ENCODE data around the gene LASP1NB.

The LASP1NB gene

GRCh38 chr17:38925263-38925995 lies at the start of gene LASP1NB:
TSS of gene LASP1NB (plus strand) at chr17:38925614.
- intact Hi-C loops (cut with micrococcal nuclease; ENCODE audit: unreplicated experiment): no loop called here
- ChIA-PET CTCF (interaction anchor here (0.6 kb wide), 1 partner anchor 254 kb away, joined by 6 read pairs; no protein-coding TSS in a partner anchor), POLR2A (ENCODE audit: low non-redundant PET) (interaction anchor here (0.7 kb wide), 1 partner anchor 19 kb away, joined by 3 read pairs; no protein-coding TSS in a partner anchor)
- peaks cover 7% of the 10 kb centered on the region for H3K4me1 ChIP-seq (ENCODE audit: insufficient read depth, low read length, poor library complexity, severe bottlenecking)
- H3K27ac ChIP-seq (ENCODE audit: low read depth, low read length, poor library complexity, severe bottlenecking): no peak within 1 kb of the TSS
- H3K36me3 ChIP-seq (ENCODE audit: insufficient read depth, low read length, poor library complexity, severe bottlenecking): no peaks in the 10 kb centered on the region
- no peaks in the 10 kb centered on the region for H3K9me3 ChIP-seq (ENCODE audit: low read depth, low read length, poor library complexity, severe bottlenecking)
- no peak within 1 kb of the TSS for H3K4me3 ChIP-seq (ENCODE audit: low read depth, low read length, poor library complexity, severe bottlenecking)
- H3K27me3 ChIP-seq (replicated peaks; ENCODE audit: insufficient read depth, low read depth, low read length, poor library complexity): no peaks in the 10 kb centered on the region
- no TSS peak for BruUV-seq (replicated peaks)
- TF ChIP-seq, protein P1, sequence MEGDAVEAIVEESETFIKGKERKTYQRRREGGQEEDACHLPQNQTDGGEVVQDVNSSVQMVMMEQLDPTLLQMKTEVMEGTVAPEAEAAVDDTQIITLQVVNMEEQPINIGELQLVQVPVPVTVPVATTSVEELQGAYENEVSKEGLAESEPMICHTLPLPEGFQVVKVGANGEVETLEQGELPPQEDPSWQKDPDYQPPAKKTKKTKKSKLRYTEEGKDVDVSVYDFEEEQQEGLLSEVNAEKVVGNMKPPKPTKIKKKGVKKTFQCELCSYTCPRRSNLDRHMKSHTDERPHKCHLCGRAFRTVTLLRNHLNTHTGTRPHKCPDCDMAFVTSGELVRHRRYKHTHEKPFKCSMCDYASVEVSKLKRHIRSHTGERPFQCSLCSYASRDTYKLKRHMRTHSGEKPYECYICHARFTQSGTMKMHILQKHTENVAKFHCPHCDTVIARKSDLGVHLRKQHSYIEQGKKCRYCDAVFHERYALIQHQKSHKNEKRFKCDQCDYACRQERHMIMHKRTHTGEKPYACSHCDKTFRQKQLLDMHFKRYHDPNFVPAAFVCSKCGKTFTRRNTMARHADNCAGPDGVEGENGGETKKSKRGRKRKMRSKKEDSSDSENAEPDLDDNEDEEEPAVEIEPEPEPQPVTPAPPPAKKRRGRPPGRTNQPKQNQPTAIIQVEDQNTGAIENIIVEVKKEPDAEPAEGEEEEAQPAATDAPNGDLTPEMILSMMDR (conservative IDR thresholded peaks at IDR 0.05; ENCODE audit: low read depth, low read length): no peak
- TF ChIP-seq EZH2 (IDR thresholded peaks at IDR 0.05; ENCODE audit: borderline replicate concordance, low read depth, low read length, poor library complexity, severe bottlenecking): no peak
- DNase-seq (ENCODE audit: low spot score): no peak

GRCh38 chr17:38877130-38877851 lies 48.1 kb upstream of the LASP1NB start:
- H3K27ac ChIP-seq (ENCODE audit: low read depth, low read length, poor library complexity, severe bottlenecking): no peak overlapping the region
- H3K36me3 ChIP-seq (ENCODE audit: insufficient read depth, low read length, poor library complexity, severe bottlenecking): no peaks in the 10 kb centered on the region
- POLR2A ChIA-PET (ENCODE audit: low non-redundant PET): no interaction called here
- no peak overlapping the region for H3K4me3 ChIP-seq (ENCODE audit: low read depth, low read length, poor library complexity, severe bottlenecking)
- BruUV-seq (replicated peaks): no TSS peak
- intact Hi-C loops (cut with micrococcal nuclease; ENCODE audit: unreplicated experiment): no loop called here
- H3K27me3 ChIP-seq (replicated peaks; ENCODE audit: insufficient read depth, low read depth, low read length, poor library complexity): no peaks in the 10 kb centered on the region
- CTCF ChIA-PET: no interaction called here
- peak; percentile 53 for DNase-seq (ENCODE audit: low spot score)
- no peaks in the 10 kb centered on the region for H3K9me3 ChIP-seq (ENCODE audit: low read depth, low read length, poor library complexity, severe bottlenecking)
- peaks cover 54% of the 10 kb centered on the region for H3K4me1 ChIP-seq (ENCODE audit: insufficient read depth, low read length, poor library complexity, severe bottlenecking)
- no peak for TF ChIP-seq EZH2 (IDR thresholded peaks at IDR 0.05; ENCODE audit: borderline replicate concordance, low read depth, low read length, poor library complexity, severe bottlenecking)
- TF ChIP-seq, protein P1 (conservative IDR thresholded peaks at IDR 0.05; ENCODE audit: low read depth, low read length): no peak

DNA sequence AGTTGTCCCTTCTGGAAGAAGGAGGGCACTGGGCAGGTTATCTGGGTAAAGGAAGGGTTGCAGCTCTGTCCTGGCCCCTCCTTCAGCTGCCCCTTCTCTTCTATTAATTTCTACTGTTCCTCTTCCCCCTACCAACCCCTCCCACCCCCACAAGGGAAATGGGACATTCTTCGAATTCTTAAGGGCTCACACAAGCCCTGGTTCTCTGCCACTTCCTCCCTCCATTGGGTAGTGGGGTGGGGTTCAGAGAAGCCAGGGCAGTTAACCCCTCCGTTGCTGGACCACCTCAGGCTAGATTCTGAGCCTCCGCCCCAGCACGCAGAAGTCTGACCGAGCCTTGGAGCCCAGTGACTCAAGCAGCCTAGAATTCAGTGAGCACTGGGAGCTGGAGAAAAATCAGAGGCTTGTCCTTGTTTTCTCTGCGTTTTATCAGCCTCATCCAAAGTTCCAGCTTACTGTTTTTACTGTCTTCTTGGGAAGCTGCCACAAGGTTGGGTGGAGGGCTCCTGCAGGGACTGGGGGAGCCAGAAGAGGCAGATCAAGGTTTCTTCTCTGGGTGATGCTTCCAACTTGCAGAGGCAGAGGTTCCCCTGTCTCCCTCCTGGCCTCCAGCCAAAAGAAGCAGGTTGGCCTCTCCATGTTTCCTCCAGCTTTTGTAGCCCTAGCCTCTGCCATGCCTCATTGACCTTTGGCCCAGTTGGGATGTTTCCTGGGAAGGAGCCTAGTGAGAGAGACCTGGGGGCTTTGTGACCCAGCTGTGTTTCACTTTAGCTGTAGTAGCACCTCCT lies 45.3 kb upstream of the LASP1NB start:
- H3K4me1 ChIP-seq (ENCODE audit: insufficient read depth, low read length, poor library complexity, severe bottlenecking): peaks cover 38% of the 10 kb centered on the region
- no peaks in the 10 kb centered on the region for H3K36me3 ChIP-seq (ENCODE audit: insufficient read depth, low read length, poor library complexity, severe bottlenecking)
- ChIA-PET CTCF (no interaction called here), POLR2A (ENCODE audit: low non-redundant PET) (no interaction called here)
- intact Hi-C loops (cut with micrococcal nuclease; ENCODE audit: unreplicated experiment): no loop called here
- H3K9me3 ChIP-seq (ENCODE audit: low read depth, low read length, poor library complexity, severe bottlenecking): no peaks in the 10 kb centered on the region
- peak overlapping the region; percentile 37 for H3K27ac ChIP-seq (ENCODE audit: low read depth, low read length, poor library complexity, severe bottlenecking)
- BruUV-seq (replicated peaks): no TSS peak
- no peak for TF ChIP-seq EZH2 (IDR thresholded peaks at IDR 0.05; ENCODE audit: borderline replicate concordance, low read depth, low read length, poor library complexity, severe bottlenecking)
- TF ChIP-seq, protein P1 (conservative IDR thresholded peaks at IDR 0.05; ENCODE audit: low read depth, low read length): no peak
- DNase-seq (ENCODE audit: low spot score): peak; percentile 69
- no peaks in the 10 kb centered on the region for H3K27me3 ChIP-seq (replicated peaks; ENCODE audit: insufficient read depth, low read depth, low read length, poor library complexity)
- no peak overlapping the region for H3K4me3 ChIP-seq (ENCODE audit: low read depth, low read length, poor library complexity, severe bottlenecking)
